Epithelial cell of proximal tubule (primary cell): ENCODE data around the gene GSTM5. TPM values are rescaled to one million over a fixed set of nuclear protein-coding genes. Genes with fewer than 3 reads are reported as not detected.
"Not testable (repeated sequence)": the region's sequence is repeated elsewhere in the genome, so short reads cannot be mapped to it uniquely, and the experiment has no call there.

Experiments used
- DNase-seq: peaks from one replicate; pipeline ENCODE4 v3.0.0-alpha.2; 2011; ENCODE audit warnings: low read depth
- H3K4me3 ChIP-seq: 2 replicates; pipeline ENCODE4 v1.5.1; 2011; ENCODE audit warnings: low read depth, mild to moderate bottlenecking, low read length
- total RNA-seq: library from RNA; depleted of rRNA; stranded (reverse); fragments of >200 nt; gene quantifications from 2 replicates; pipeline ENCODE4 v1.2.3, GENCODE V29; 2015
- TF ChIP-seq, protein P1 (sequence below): conservative IDR thresholded peaks from 2 replicates; pipeline ENCODE4 v1.5.1; 2012; ENCODE audit warnings: low read depth, mild to moderate bottlenecking, low read length

The GSTM5 gene
- total RNA-seq, 1 donor from 2014 or later: not detected

GRCh38 chr1:109763646-109764415, 51.8 kb downstream of the GSTM5 start, which contains the start of gene EPS8L3:
Gene EPS8L3, minus strand, starts transcription at chr1:109763923. Its CDS starts 2,174 bp downstream, at chr1:109761749.
- TF ChIP-seq, protein P1, sequence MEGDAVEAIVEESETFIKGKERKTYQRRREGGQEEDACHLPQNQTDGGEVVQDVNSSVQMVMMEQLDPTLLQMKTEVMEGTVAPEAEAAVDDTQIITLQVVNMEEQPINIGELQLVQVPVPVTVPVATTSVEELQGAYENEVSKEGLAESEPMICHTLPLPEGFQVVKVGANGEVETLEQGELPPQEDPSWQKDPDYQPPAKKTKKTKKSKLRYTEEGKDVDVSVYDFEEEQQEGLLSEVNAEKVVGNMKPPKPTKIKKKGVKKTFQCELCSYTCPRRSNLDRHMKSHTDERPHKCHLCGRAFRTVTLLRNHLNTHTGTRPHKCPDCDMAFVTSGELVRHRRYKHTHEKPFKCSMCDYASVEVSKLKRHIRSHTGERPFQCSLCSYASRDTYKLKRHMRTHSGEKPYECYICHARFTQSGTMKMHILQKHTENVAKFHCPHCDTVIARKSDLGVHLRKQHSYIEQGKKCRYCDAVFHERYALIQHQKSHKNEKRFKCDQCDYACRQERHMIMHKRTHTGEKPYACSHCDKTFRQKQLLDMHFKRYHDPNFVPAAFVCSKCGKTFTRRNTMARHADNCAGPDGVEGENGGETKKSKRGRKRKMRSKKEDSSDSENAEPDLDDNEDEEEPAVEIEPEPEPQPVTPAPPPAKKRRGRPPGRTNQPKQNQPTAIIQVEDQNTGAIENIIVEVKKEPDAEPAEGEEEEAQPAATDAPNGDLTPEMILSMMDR: no peak
- no peak for DNase-seq
- no peak within 1 kb of the TSS for H3K4me3 ChIP-seq

- H3K4me3 ChIP-seq: no peak overlapping the region
- TF ChIP-seq, protein P1: no peak
- DNase-seq: no peak
Measured at GRCh38 chr1:109764561-109765482, 52.8 kb downstream of the GSTM5 start.

DNA sequence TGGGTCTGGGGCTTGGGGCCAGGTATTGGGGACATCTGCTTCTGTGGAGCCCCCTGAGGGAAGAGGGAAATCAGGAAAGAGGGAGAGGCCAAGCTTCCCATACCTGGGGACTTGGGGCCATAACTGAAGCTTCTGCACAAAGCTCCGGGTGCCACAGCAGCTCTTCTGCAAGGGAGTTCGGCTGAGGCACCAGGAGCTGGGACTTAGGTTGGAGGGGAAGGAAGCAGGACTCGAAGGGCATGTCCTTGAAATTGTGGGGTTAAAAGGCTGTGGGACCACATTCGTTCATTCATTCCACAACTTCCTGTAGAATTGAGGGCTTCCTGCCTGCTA, 53.4 kb downstream of the GSTM5 start:
- TF ChIP-seq, protein P1: no peak
- DNase-seq: no peak
- no peak overlapping the region for H3K4me3 ChIP-seq

GRCh38 chr1:109765896-109766615, 54.0 kb downstream of the GSTM5 start:
- H3K4me3 ChIP-seq: no peak overlapping the region
- DNase-seq: no peak
- TF ChIP-seq, protein P1: no peak

DNA sequence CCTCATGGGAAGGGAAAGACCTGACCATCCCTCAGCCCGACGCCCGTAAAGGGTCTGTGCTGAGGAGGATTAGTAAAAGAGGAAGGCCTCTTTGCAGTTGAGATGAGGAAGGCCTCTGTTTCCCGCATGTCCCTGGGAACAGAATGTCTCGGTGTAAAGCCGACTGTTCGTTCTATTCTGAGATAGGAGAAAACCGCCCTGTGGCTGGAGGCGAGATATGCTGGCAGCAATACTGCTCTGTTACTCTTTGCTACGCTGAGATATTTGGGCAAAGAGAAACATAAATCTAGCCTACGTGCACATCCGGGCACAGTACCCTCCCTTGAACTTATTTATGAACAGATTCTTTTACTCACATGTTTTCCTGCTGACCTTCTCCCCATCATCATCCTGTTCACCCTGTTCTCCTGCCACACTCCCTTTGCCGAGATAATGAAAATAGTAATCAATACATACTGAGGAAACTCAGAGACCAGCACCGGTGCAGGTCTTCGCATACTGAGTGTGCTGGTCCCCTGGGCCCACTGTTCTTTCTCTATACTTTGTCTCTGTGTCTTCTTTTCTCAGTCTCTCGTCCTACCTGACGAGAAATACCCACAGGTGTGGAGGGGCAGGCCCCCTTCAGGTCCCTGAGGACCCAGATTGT, 55.1 kb downstream of the GSTM5 start:
- H3K4me3 ChIP-seq, DNase-seq: not testable (repeated sequence)

Other genes starting within 250 kb of the GSTM5 start
- gene SYPL2, start 245.7 kb upstream of the GSTM5 start, total RNA-seq: 0.12 TPM in 1 of 2 replicates, not detected in the other
- 7.4 and 7.7 TPM in 2 replicates for gene ATXN7L2, start 228.3 kb upstream of the GSTM5 start, total RNA-seq
- 3.6 and 4.0 TPM in 2 replicates for gene CYB561D1, start 218.2 kb upstream of the GSTM5 start, total RNA-seq
- 0.87 and 0.92 TPM in 2 replicates for gene AMIGO1, start 202.5 kb upstream of the GSTM5 start, total RNA-seq
- gene GPR61, start 172.4 kb upstream of the GSTM5 start, total RNA-seq: not detected in 2 replicates
- 12.7 and 14.1 TPM in 2 replicates for gene GNAI3, start 163.6 kb upstream of the GSTM5 start, total RNA-seq
- gene GNAT2, start 92.6 kb upstream of the GSTM5 start, total RNA-seq: 0.58 TPM in 1 of 2 replicates, not detected in the other
- gene AMPD2, start 92.4 kb upstream of the GSTM5 start, total RNA-seq: 63.8 and 110 TPM in 2 replicates
- 2.1 and 10.7 TPM in 2 replicates for gene GSTM4, start 56.2 kb upstream of the GSTM5 start, total RNA-seq
- gene GSTM2, start 44.2 kb upstream of the GSTM5 start, total RNA-seq: 6.8 and 8.9 TPM in 2 replicates
- gene GSTM1, start 24.4 kb upstream of the GSTM5 start, total RNA-seq: not detected in 2 replicates
- gene GSTM3, start 28.8 kb downstream of the GSTM5 start, total RNA-seq: 63.2 and 81.9 TPM in 2 replicates
- not detected in 2 replicates for gene EPS8L3, start 51.7 kb downstream of the GSTM5 start, total RNA-seq
- gene CSF1, start 198.6 kb downstream of the GSTM5 start, total RNA-seq: 12.6 and 20.1 TPM in 2 replicates